Activated CD4-positive, alpha-beta T cell treated with anti-CD3 and anti-CD28 coated beads, Interleukin-2, Interleukin-4, amounts not matched to agents 100 ng/mL and 50 ng/mL, durations not matched to agents 16 hours and 8 hours (primary cell): Measurements from ENCODE around the gene PAK6.
A peak's percentile ranks its signal among the peaks of the same experiment; 100 is the strongest.

Source experiments
- DNase-seq: peaks from one replicate; pipeline ENCODE4 v3.0.0-alpha.2; 2020; ENCODE audit warnings: low spot score

Gene PAK6

GRCh38 chr15:40310001-40310959 lies 71.4 kb downstream of the PAK6 start:
- peak; percentile 71 for DNase-seq

- no peak for DNase-seq
These were observed 72.1 kb downstream of the PAK6 start for GRCh38 chr15:40310993-40311392.

GRCh38 chr15:40312370-40313158 lies 73.7 kb downstream of the PAK6 start:
- no peak for DNase-seq

GRCh38 chr15:40313531-40314398 lies 74.9 kb downstream of the PAK6 start:
- no peak for DNase-seq

GRCh38 chr15:40314723-40315276 lies 75.9 kb downstream of the PAK6 start:
- no peak for DNase-seq

- no peak for DNase-seq
These were observed 78.1 kb downstream of the PAK6 start for GRCh38 chr15:40316931-40317330.

GRCh38 chr15:40317580-40317979 lies 78.7 kb downstream of the PAK6 start:
- DNase-seq = no peak

- DNase-seq = no peak
These were observed 81.5 kb downstream of the PAK6 start for GRCh38 chr15:40320409-40320808.

- DNase-seq = peak; percentile 77
These were observed 82.1 kb downstream of the PAK6 start for GRCh38 chr15:40320931-40321371.

GRCh38 chr15:40322531-40323238 lies 83.8 kb downstream of the PAK6 start:
- no peak for DNase-seq

GRCh38 chr15:40323239-40323952 lies 84.5 kb downstream of the PAK6 start, which contains the start of gene INAFM2:
Gene INAFM2 (plus strand): TSS chr15:40323692. CDS start chr15:40324056, 364 bp downstream.
- peak; percentile 86 for DNase-seq

- DNase-seq = no peak
These were observed 85.4 kb downstream of the PAK6 start for GRCh38 chr15:40323953-40324937.

GRCh38 chr15:40325188-40325587 lies 86.3 kb downstream of the PAK6 start:
- DNase-seq = no peak

- no peak for DNase-seq
These were observed 86.8 kb downstream of the PAK6 start for GRCh38 chr15:40325700-40326099.
